Measurements from ENCODE around the gene RAD23A. TPM values are rescaled to one million over a fixed set of nuclear protein-coding genes. Genes with fewer than 3 reads are reported as not detected.
"Not testable (repeated sequence)": the region's sequence is repeated elsewhere in the genome, so short reads cannot be mapped to it uniquely, and the experiment has no call there.

RAD23A gene
- polyA plus RNA-seq, 1 donor from 2014 or later = 37.4 TPM

DNA sequence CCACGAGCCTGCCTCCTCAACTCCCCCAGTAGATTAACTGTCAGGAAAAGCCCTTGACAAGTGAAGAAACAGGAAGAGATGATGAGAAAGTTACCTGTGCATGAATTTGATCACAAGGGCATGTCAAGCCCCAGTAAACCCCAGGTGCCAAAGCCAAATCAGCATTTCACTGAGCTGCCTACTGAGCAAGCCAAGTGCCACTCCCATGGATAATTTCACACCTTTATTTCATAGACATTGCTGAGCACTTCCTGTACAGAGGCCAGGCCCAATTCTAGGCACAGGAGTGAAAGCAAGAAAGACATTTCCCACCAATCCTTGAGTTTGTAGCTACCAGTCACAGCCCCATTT is 8.9 kb downstream of the RAD23A start:
- no peak overlapping the region for H2AFZ ChIP-seq (ENCODE audit: low read depth, low read length)
- H3K36me3 ChIP-seq (ENCODE audit: insufficient read depth, low read length) = no peaks in the 10 kb centered on the region
- H3K27me3 ChIP-seq (ENCODE audit: insufficient read depth, low read depth, low read length) = no peaks in the 10 kb centered on the region
- no peak overlapping the region for H3K4me3 ChIP-seq (ENCODE audit: low read length)
- H3K27ac ChIP-seq (ENCODE audit: low read length) = no peak overlapping the region
- TF ChIP-seq SMC3 (conservative IDR thresholded peaks at IDR 0.05; ENCODE audit: poor library complexity) (no peak), TAF1 (IDR thresholded peaks at IDR 0.05; ENCODE audit: low read depth) (no peak), POLR2AphosphoS5 (IDR thresholded peaks at IDR 0.05) (no peak), MXI1 (conservative IDR thresholded peaks at IDR 0.05; ENCODE audit: poor library complexity, severe bottlenecking) (no peak), RAD21 (conservative IDR thresholded peaks at IDR 0.05) (no peak), EP300 (conservative IDR thresholded peaks at IDR 0.05; ENCODE audit: poor library complexity, severe bottlenecking) (no peak), EZH2 (IDR thresholded peaks at IDR 0.05; ENCODE audit: borderline replicate concordance, insufficient read depth, low read length, poor library complexity, severe bottlenecking) (no peak)
- TF ChIP-seq, protein P1, sequence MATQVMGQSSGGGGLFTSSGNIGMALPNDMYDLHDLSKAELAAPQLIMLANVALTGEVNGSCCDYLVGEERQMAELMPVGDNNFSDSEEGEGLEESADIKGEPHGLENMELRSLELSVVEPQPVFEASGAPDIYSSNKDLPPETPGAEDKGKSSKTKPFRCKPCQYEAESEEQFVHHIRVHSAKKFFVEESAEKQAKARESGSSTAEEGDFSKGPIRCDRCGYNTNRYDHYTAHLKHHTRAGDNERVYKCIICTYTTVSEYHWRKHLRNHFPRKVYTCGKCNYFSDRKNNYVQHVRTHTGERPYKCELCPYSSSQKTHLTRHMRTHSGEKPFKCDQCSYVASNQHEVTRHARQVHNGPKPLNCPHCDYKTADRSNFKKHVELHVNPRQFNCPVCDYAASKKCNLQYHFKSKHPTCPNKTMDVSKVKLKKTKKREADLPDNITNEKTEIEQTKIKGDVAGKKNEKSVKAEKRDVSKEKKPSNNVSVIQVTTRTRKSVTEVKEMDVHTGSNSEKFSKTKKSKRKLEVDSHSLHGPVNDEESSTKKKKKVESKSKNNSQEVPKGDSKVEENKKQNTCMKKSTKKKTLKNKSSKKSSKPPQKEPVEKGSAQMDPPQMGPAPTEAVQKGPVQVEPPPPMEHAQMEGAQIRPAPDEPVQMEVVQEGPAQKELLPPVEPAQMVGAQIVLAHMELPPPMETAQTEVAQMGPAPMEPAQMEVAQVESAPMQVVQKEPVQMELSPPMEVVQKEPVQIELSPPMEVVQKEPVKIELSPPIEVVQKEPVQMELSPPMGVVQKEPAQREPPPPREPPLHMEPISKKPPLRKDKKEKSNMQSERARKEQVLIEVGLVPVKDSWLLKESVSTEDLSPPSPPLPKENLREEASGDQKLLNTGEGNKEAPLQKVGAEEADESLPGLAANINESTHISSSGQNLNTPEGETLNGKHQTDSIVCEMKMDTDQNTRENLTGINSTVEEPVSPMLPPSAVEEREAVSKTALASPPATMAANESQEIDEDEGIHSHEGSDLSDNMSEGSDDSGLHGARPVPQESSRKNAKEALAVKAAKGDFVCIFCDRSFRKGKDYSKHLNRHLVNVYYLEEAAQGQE (IDR thresholded peaks at IDR 0.05; ENCODE audit: borderline replicate concordance) = no peak
- TF ChIP-seq, protein P2, sequence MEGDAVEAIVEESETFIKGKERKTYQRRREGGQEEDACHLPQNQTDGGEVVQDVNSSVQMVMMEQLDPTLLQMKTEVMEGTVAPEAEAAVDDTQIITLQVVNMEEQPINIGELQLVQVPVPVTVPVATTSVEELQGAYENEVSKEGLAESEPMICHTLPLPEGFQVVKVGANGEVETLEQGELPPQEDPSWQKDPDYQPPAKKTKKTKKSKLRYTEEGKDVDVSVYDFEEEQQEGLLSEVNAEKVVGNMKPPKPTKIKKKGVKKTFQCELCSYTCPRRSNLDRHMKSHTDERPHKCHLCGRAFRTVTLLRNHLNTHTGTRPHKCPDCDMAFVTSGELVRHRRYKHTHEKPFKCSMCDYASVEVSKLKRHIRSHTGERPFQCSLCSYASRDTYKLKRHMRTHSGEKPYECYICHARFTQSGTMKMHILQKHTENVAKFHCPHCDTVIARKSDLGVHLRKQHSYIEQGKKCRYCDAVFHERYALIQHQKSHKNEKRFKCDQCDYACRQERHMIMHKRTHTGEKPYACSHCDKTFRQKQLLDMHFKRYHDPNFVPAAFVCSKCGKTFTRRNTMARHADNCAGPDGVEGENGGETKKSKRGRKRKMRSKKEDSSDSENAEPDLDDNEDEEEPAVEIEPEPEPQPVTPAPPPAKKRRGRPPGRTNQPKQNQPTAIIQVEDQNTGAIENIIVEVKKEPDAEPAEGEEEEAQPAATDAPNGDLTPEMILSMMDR (IDR thresholded peaks at IDR 0.05; ENCODE audit: poor library complexity, severe bottlenecking) = no peak
- no peak overlapping the region for H3K9ac ChIP-seq (ENCODE audit: low read length)
- H3F3A ChIP-seq (ENCODE audit: insufficient read depth, low read length, poor library complexity, severe bottlenecking) = no peaks in the 10 kb centered on the region
- H3K9me3 ChIP-seq (ENCODE audit: low read length) = no peaks in the 10 kb centered on the region
- H4K20me1 ChIP-seq (ENCODE audit: insufficient read depth) = no peaks in the 10 kb centered on the region
- H3K79me2 ChIP-seq (replicated peaks; ENCODE audit: insufficient read depth, low read length) = no peaks in the 10 kb centered on the region
- H3K9me2 ChIP-seq (ENCODE audit: insufficient read depth, low read length) = no peaks in the 10 kb centered on the region
- no peak overlapping the region for H3K4me2 ChIP-seq (ENCODE audit: low read length)

DNA sequence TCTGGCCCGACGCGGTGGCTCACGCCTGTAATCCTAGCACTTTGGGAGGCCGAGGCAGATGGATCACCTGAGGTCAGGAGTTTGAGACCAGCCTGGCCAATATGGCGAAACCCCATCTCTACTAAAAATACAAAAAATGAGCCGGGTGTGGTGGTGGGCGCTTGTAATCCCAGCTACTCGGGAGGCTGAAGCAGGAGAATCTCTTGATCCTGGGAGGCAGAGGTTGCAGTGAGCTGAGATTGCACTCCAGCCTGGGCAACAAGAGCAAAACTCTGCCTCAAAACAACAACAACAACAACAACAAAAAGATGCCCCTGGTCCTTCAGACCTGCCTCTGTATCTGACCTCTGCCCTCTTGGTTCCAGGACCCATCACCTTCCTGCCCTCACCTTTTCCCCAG is 9.9 kb downstream of the RAD23A start:
- not testable (repeated sequence) for H3F3A ChIP-seq (ENCODE audit: insufficient read depth, low read length, poor library complexity, severe bottlenecking); H3K36me3 ChIP-seq (ENCODE audit: insufficient read depth, low read length); H3K79me2 ChIP-seq (replicated peaks; ENCODE audit: insufficient read depth, low read length); H3K27me3 ChIP-seq (ENCODE audit: insufficient read depth, low read depth, low read length); H4K20me1 ChIP-seq (ENCODE audit: insufficient read depth); H3K9ac ChIP-seq (ENCODE audit: low read length); H2AFZ ChIP-seq (ENCODE audit: low read depth, low read length); H3K9me3 ChIP-seq (ENCODE audit: low read length); H3K4me2 ChIP-seq (ENCODE audit: low read length); H3K9me2 ChIP-seq (ENCODE audit: insufficient read depth, low read length); H3K27ac ChIP-seq (ENCODE audit: low read length)
- peak overlapping the region; percentile 97 for H3K4me3 ChIP-seq (ENCODE audit: low read length)

DNA sequence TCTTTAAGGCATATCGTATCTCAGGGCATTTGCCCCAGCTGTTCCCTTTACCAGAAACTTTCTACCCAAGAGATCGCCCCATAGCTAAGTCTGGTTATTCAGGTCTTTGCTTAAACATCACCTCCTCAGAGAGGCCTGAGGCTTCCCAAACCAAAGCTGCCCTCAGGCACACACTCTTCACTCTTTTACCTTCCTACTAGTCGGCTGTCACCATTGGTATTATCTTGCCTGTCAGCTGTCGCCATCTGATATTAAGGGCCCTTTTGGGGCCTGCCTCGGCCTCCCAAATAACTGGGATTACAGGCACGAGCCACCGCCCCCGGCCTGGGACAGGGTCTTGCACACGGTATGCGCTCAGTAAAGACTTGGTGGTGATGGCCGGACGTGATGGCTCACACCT is 10.3 kb downstream of the RAD23A start:
- H3K9ac ChIP-seq (ENCODE audit: low read length) = peak overlapping the region; percentile 77
- H3K4me3 ChIP-seq (ENCODE audit: low read length) = peak overlapping the region; percentile 97
- H3K36me3 ChIP-seq (ENCODE audit: insufficient read depth, low read length) = no peaks in the 10 kb centered on the region
- peak overlapping the region; percentile 14 for H3K4me2 ChIP-seq (ENCODE audit: low read length)
- H3K9me3 ChIP-seq (ENCODE audit: low read length) = no peaks in the 10 kb centered on the region
- no peak overlapping the region for H3K27ac ChIP-seq (ENCODE audit: low read length)
- no peaks in the 10 kb centered on the region for H3K9me2 ChIP-seq (ENCODE audit: insufficient read depth, low read length)
- TF ChIP-seq EZH2 (IDR thresholded peaks at IDR 0.05; ENCODE audit: borderline replicate concordance, insufficient read depth, low read length, poor library complexity, severe bottlenecking) (no peak), RAD21 (conservative IDR thresholded peaks at IDR 0.05) (no peak), TAF1 (IDR thresholded peaks at IDR 0.05; ENCODE audit: low read depth) (no peak), EP300 (conservative IDR thresholded peaks at IDR 0.05; ENCODE audit: poor library complexity, severe bottlenecking) (no peak), SMC3 (conservative IDR thresholded peaks at IDR 0.05; ENCODE audit: poor library complexity) (no peak), MXI1 (conservative IDR thresholded peaks at IDR 0.05; ENCODE audit: poor library complexity, severe bottlenecking) (no peak), POLR2AphosphoS5 (IDR thresholded peaks at IDR 0.05) (no peak)
- TF ChIP-seq, protein P1 (IDR thresholded peaks at IDR 0.05; ENCODE audit: borderline replicate concordance) = no peak
- TF ChIP-seq, protein P2 (IDR thresholded peaks at IDR 0.05; ENCODE audit: poor library complexity, severe bottlenecking) = no peak
- no peaks in the 10 kb centered on the region for H4K20me1 ChIP-seq (ENCODE audit: insufficient read depth)
- no peaks in the 10 kb centered on the region for H3F3A ChIP-seq (ENCODE audit: insufficient read depth, low read length, poor library complexity, severe bottlenecking)
- H2AFZ ChIP-seq (ENCODE audit: low read depth, low read length) = no peak overlapping the region
- no peaks in the 10 kb centered on the region for H3K27me3 ChIP-seq (ENCODE audit: insufficient read depth, low read depth, low read length)
- H3K79me2 ChIP-seq (replicated peaks; ENCODE audit: insufficient read depth, low read length) = no peaks in the 10 kb centered on the region
